Heart left ventricle (tissue), 16 donors: ENCODE data around the gene ABL1. TPM values are rescaled to one million over a fixed set of nuclear protein-coding genes. Genes with fewer than 3 reads are reported as not detected.

Experiments
- ATAC-seq, 4 donors: fragments of 200-7000 bp; cut with Tn5 transposase; one replicate each; pipeline ENCODE4 v1.9.1; 2020 to 2022; ENCODE audit warnings: moderate library complexity in 4 of 4, mild to moderate bottlenecking in 3 of 4, moderate number of reproducible peaks in 1 of 4
- DNase-seq, 5 donors: peaks; one replicate each; pipeline ENCODE4 v3.0.0-alpha.2; 2020
- H3K27ac ChIP-seq, 12 donors: fragments of 200-600 bp; sonication (generic) in 4 of 12; one replicate each; pipeline versions ENCODE4 v1.5.0 to v1.8.0; 2016 to 2022; ENCODE audit warnings: mild to moderate bottlenecking in 2 of 12
- H3K27me3 ChIP-seq, 9 donors: fragments of 200-600 bp; sonication (generic) in 2 of 9; one replicate each; pipeline versions ENCODE4 v1.5.1 to v1.8.0; 2016 to 2022; ENCODE audit warnings: mild to moderate bottlenecking in 3 of 9
- H3K36me3 ChIP-seq, 9 donors: fragments of 200-600 bp; sonication (generic) in 2 of 9; one replicate each; pipeline versions ENCODE4 v1.5.0 to v1.8.0; 2018 to 2022; ENCODE audit warnings: mild to moderate bottlenecking in 2 of 9
- H3K4me1 ChIP-seq, 12 donors: fragments of 200-600 bp; sonication (generic) in 4 of 12; one replicate each; pipeline versions ENCODE4 v1.5.0 to v1.8.0; 2016 to 2022; ENCODE audit warnings: mild to moderate bottlenecking in 3 of 12
- H3K4me3 ChIP-seq, 12 donors: fragments of 200-600 bp; sonication (generic) in 4 of 12; one replicate each; pipeline versions ENCODE4 v1.5.0 to v1.8.0; 2017 to 2022; ENCODE audit warnings: mild to moderate bottlenecking in 9 of 12, moderate library complexity in 4 of 12
- H3K9me3 ChIP-seq, 12 donors: fragments of 200-600 bp; sonication (generic) in 4 of 12; one replicate each; pipeline versions ENCODE4 v1.5.0 to v1.8.0; 2016 to 2022; ENCODE audit warnings: mild to moderate bottlenecking in 1 of 12
- CTCF ChIP-seq, 12 donors: fragments of 200-600 bp; sonication (generic) in 4 of 12; IDR thresholded peaks; one replicate each; pipeline versions ENCODE4 v1.5.0 to v1.8.0; 2018 to 2022; ENCODE audit warnings: antibody characterized with exemption in 12 of 12, mild to moderate bottlenecking in 5 of 12
- POLR2A ChIP-seq, 2 donors: fragments of 450-650 bp; IDR thresholded peaks; one replicate each; pipeline ENCODE4 v1.6.1; 2017; ENCODE audit warnings: antibody characterized with exemption in 2 of 2, mild to moderate bottlenecking in 2 of 2, moderate library complexity in 2 of 2
- WGBS, 4 donors: extraction: QIAGEN DNeasy Blood & Tissue Kit in 2 of 4; methylation state at CpG; one replicate each; pipeline versions ENCODE4 v1.1.5 to v1.1.7; 2013 to 2018; 5-methylcytosine and 5-hydroxymethylcytosine counted together
- intact Hi-C, 10 donors: fragments of 100-400 bp; cut with DNase I; formaldehyde crosslinking; loops; one replicate each; pipeline versions ENCODE4 v1.11.1 to v1.14.2; 2022
- polyA plus RNA-seq, 2 donors: library from polyadenylated mRNA; stranded (reverse); fragments of 200-250 nt; gene quantifications; one replicate each; pipeline ENCODE4 v1.2.3, GENCODE V29; 2013
- total RNA-seq, 9 donors: library from RNA; depleted of rRNA in 2 of 9; stranded (reverse); fragments of >200 nt in 2 of 9; fragmentation: NEBNext Ultra II Directional in 3 of 9; extraction: Animal tissue kit (Norgen Biotek cat#: 25700) in 3 of 9; gene quantifications; one replicate each; pipeline versions ENCODE4 v1.1.0 to v1.2.4, GENCODE V29; 2016 to 2023
- donor health status: ischemic (EF 13 %, LVEDD 7.1; RV severe dilation, severe dysfunction).
- donor health status: healthy with polysubstance abuse.
- donor health status: DM: no; HTN: yes; CAD: no.
- donor health status: DM: no; HTN: no; CAD: no.
- donor health status: ischemic (EF 25% LVEDD 6.9; RV normal size, moderate dysfunction).
- donor health status: ischemic (EF 25% LVEDD 5.7; RV mildly dilated, moderate dysfunction).
- donor health status: healthy.
- donor health status: DM: yes; HTN: yes; CAD: no.
- donor health status: ischemic (EF 35%, LVEDD 5.7; RV mildly dilated, moderate dysfunction).
- donor health status: nonischemic (EF 11% LVEDD 7.7; RV severe dilation, severe dysfunction).
- donor health status: DM: yes; HTN: yes; CAD: no.
- donor health status: PGD.
- donor health status: ischemic (EF 29% LVEDD 5.4; RV normal size, mild dysfunction).
- donor health status: nonischemic (EF 23%, LVEDD 6.1; RV moderate dilation, normal function).

Gene ABL1
- total and polyA plus RNA-seq, 11 donors = 13.2 to 49.8 (median 33.8) TPM

DNA sequence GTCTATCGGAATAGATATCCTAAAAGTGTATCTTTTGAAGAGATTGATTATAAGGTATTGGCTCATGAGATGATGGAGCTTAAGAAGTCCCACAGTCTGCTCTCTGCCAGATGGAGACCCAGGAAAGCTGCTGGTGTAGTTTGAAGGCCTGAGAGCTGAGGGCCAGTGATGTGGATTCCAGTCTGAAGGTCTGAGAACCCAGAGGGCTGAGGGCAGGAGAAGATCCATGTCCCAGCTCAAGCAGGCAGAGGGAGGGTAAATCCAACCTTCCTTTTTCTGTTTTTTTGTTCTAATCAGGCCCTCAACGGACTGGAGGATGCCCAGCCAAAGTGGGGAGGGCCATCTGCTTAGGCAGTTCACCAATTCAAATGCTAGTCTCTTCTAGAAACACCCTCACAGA, 11.0 kb upstream of the ABL1 start:
- peaks cover 0 to 35% (median 25%) of the 10 kb centered on the region in 12 donors for H3K4me1 ChIP-seq
- TF ChIP-seq POLR2A (IDR thresholded peaks at IDR 0.05) = no peak
- no peak for TF ChIP-seq CTCF (IDR thresholded peaks at IDR 0.05)
- no peaks in the 10 kb centered on the region for H3K36me3 ChIP-seq
- WGBS, 4 donors = 32 to 40% (median 35%) methylated on average over 2 of the region's 2 CpGs
- H3K9me3 ChIP-seq = peaks cover 0 to 6% (median 0%) of the 10 kb centered on the region in 12 donors
- H3K4me3 ChIP-seq = no peak overlapping the region
- intact Hi-C loops = loop anchor here in 1 of 10 donors (5.0 kb wide), 1 partner anchor 37 kb away; no protein-coding TSS in a partner anchor
- peak overlapping the region; percentile 8 to 85 (median 78) for H3K27ac ChIP-seq
- ATAC-seq = peak in 1 of 4 donors; percentile 7
- no peaks in the 10 kb centered on the region for H3K27me3 ChIP-seq
- no peak for DNase-seq

- no peaks in the 10 kb centered on the region for H3K27me3 ChIP-seq
- H3K4me3 ChIP-seq = peak overlapping the region in 3 of 12 donors; percentile 22 to 27 (median 23)
- H3K36me3 ChIP-seq = no peaks in the 10 kb centered on the region
- intact Hi-C loops = loop anchor here in 1 of 10 donors (5.0 kb wide), 1 partner anchor 37 kb away; no protein-coding TSS in a partner anchor
- TF ChIP-seq POLR2A (IDR thresholded peaks at IDR 0.05) (no peak), CTCF (IDR thresholded peaks at IDR 0.05) (no peak)
- peaks cover 0 to 36% (median 25%) of the 10 kb centered on the region in 12 donors for H3K4me1 ChIP-seq
- peak in 1 of 5 donors; percentile 44 for DNase-seq
- H3K27ac ChIP-seq = peak overlapping the region; percentile 8 to 85 (median 78)
- peak; percentile 77 to 91 (median 80) for ATAC-seq
- 14 to 30% (median 24%) methylated on average over 4 of the region's 4 CpGs for WGBS, 4 donors
- H3K9me3 ChIP-seq = peaks cover 0 to 7% (median 0%) of the 10 kb centered on the region in 12 donors
Measured at GRCh38 chr9:130824643-130825350, 10.3 kb upstream of the ABL1 start.

DNA sequence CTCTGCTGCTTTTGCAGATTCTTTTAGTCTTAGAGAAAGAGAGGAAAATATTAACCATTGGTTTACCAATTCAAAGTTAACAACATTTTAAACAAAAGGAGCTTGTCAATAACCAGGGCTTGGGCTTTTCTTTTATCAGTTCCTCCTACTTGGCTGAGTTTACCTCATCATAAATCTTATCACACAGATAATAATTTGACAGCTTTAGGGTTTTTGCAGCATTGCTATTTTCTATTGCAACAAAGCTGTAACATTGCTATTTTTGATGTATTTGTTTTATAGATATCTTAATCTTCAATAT, 9.8 kb upstream of the ABL1 start:
- Histone ChIP-seq H3K27me3 (no peaks in the 10 kb centered on the region), H3K9me3 (peaks cover 0 to 7% (median 0%) of the 10 kb centered on the region in 12 donors), H3K36me3 (no peaks in the 10 kb centered on the region), H3K4me1 (peaks cover 3 to 39% (median 27%) of the 10 kb centered on the region in 12 donors), H3K27ac (peak overlapping the region in 11 of 12 donors; percentile 8 to 85 (median 79)), H3K4me3 (peak overlapping the region in 1 of 12 donors; percentile 27)
- DNase-seq (no peak), ATAC-seq (no peak)
- intact Hi-C loops = no loop called here
- TF ChIP-seq CTCF (IDR thresholded peaks at IDR 0.05) = no peak

- no peaks in the 10 kb centered on the region for H3K36me3 ChIP-seq
- TF ChIP-seq CTCF (IDR thresholded peaks at IDR 0.05) (no peak), POLR2A (IDR thresholded peaks at IDR 0.05) (no peak)
- ATAC-seq = no peak
- intact Hi-C loops = no loop called here
- H3K27ac ChIP-seq = peak overlapping the region in 9 of 12 donors; percentile 67 to 85 (median 79)
- no peak overlapping the region for H3K4me3 ChIP-seq
- peaks cover 0 to 7% (median 0%) of the 10 kb centered on the region in 12 donors for H3K9me3 ChIP-seq
- no peaks in the 10 kb centered on the region for H3K27me3 ChIP-seq
- H3K4me1 ChIP-seq = peaks cover 3 to 44% (median 30%) of the 10 kb centered on the region in 12 donors
- WGBS, 4 donors = 91 to 96% (median 94%) methylated on average over 5 of the region's 5 CpGs
- DNase-seq = no peak
Measured at GRCh38 chr9:130825809-130826208, 9.2 kb upstream of the ABL1 start.
